Pancreas (tissue), 10 donors: ENCODE results near the gene UBL3. TPM values are rescaled to one million over a fixed set of nuclear protein-coding genes. Genes with fewer than 3 reads are reported as not detected.

Experiments
- ATAC-seq, 4 donors: fragments of 200-7000 bp; cut with Tn5 transposase; one replicate each; pipeline versions ENCODE4 v1.8.0 to v1.9.1; 2020; ENCODE audit warnings: mild to moderate bottlenecking in 4 of 4, moderate library complexity in 4 of 4
- DNase-seq, 6 donors: peaks; one replicate each; pipeline ENCODE4 v3.0.0-alpha.2; 2020
- FAIRE-seq: peaks from 2 replicates; lab custom pipeline; 2012; peaks lifted over from hg19 to GRCh38; lab: Jason Lieb, UNC
- H3K27ac ChIP-seq, 4 donors: fragments of 200-600 bp; sonication (generic); 1 replicate in 3 of 4; 2 replicates in 1 of 4; pipeline versions ENCODE4 v1.5.0 to v1.8.0; 2020
- H3K27me3 ChIP-seq, 4 donors: fragments of 200-600 bp; one replicate each; pipeline ENCODE4 v1.8.0; 2021
- H3K36me3 ChIP-seq, 3 donors: fragments of 200-600 bp; sonication (generic) in 1 of 3; one replicate each; pipeline versions ENCODE4 v1.5.0 to v1.8.0; 2020 to 2021
- H3K4me1 ChIP-seq, 3 donors: fragments of 200-600 bp; one replicate each; pipeline ENCODE4 v1.8.0; 2021
- H3K4me3 ChIP-seq, 4 donors: fragments of 200-600 bp; sonication (generic) in 2 of 4; one replicate each; pipeline versions ENCODE4 v1.5.0 to v1.8.0; 2020 to 2021
- H3K9me3 ChIP-seq, 4 donors: fragments of 200-600 bp; one replicate each; pipeline ENCODE4 v1.8.0; 2021
- CTCF ChIP-seq, 4 donors: fragments of 200-600 bp; sonication (generic) in 3 of 4; IDR thresholded peaks; one replicate each; pipeline versions ENCODE4 v1.5.0 to v1.8.0; 2021; ENCODE audit warnings: antibody characterized with exemption in 4 of 4
- WGBS, 2 donors: extraction: QIAGEN DNeasy Blood & Tissue Kit; methylation state at CpG; one replicate each; pipeline ENCODE4 v1.1.7; 2013; 5-methylcytosine and 5-hydroxymethylcytosine counted together
- intact Hi-C, 3 donors: fragments of 100-400 bp; cut with DNase I; formaldehyde crosslinking; loops; one replicate each; pipeline versions ENCODE4 v1.11.1 to v1.14.2; 2022
- polyA plus RNA-seq, 2 donors: library from polyadenylated mRNA; stranded (reverse); fragments of 200-250 nt; gene quantifications; one replicate each; pipeline ENCODE4 v1.2.3, GENCODE V29; 2013
- total RNA-seq, 6 donors: library from RNA; stranded (reverse); fragmentation: NEBNext Ultra II Directional in 4 of 6; extraction: Animal tissue kit (Norgen Biotek cat#: 25700) in 4 of 6; gene quantifications; one replicate each; pipeline versions ENCODE4 v1.2.1 to v1.2.4, GENCODE V29; 2021 to 2023
- donor health status: healthy with polysubstance abuse.
- donor health status: DM: no; HTN: no; CAD: no; lungs with moderate emphysema.
- donor health status: DM: no; HTN: no; CAD: no.
- donor health status: control.
- donor health status: control.
- donor health status: Bipolar disorder and iron deficiency.
- donor health status: DM: yes; HTN: yes; CAD: no.
- donor health status: DM: no; HTN: no; CAD: no.
- donor health status: DM: no; HTN: no; CAD: no.
- donor health status: DM: yes; HTN: yes; CAD: no.

Gene UBL3
- total and polyA plus RNA-seq, 8 donors = 9.7 to 31.5 (median 23.1) TPM

- no peaks in the 10 kb centered on the region for H3K9me3 ChIP-seq
- 87 to 93% methylated on average over 4 of the region's 4 CpGs for WGBS, 2 donors
- H3K27me3 ChIP-seq = no peaks in the 10 kb centered on the region
- FAIRE-seq = no peak
- DNase-seq = no peak
- no peak overlapping the region for H3K27ac ChIP-seq
- intact Hi-C loops = no loop called here
- no peak for TF ChIP-seq CTCF (IDR thresholded peaks at IDR 0.05)
- no peak for ATAC-seq
- peaks cover 0 to 11% (median 7%) of the 10 kb centered on the region in 3 donors for H3K4me1 ChIP-seq
- no peaks in the 10 kb centered on the region for H3K36me3 ChIP-seq
- no peak overlapping the region for H3K4me3 ChIP-seq
Observed at GRCh38 chr13:29859971-29860370, 9.6 kb upstream of the UBL3 start.

- intact Hi-C loops = no loop called here
- 72 to 83% methylated on average over 4 of the region's 4 CpGs for WGBS, 2 donors
- no peak overlapping the region for H3K27ac ChIP-seq
- H3K4me1 ChIP-seq = peaks cover 0 to 11% (median 7%) of the 10 kb centered on the region in 3 donors
- no peak for DNase-seq
- no peak overlapping the region for H3K4me3 ChIP-seq
- no peaks in the 10 kb centered on the region for H3K9me3 ChIP-seq
- no peaks in the 10 kb centered on the region for H3K36me3 ChIP-seq
- TF ChIP-seq CTCF (IDR thresholded peaks at IDR 0.05) = no peak
- FAIRE-seq = no peak
- H3K27me3 ChIP-seq = no peaks in the 10 kb centered on the region
- no peak for ATAC-seq
Observed at GRCh38 chr13:29858667-29859066, 8.2 kb upstream of the UBL3 start.

GRCh38 chr13:29858231-29858630, 7.8 kb upstream of the UBL3 start:
- intact Hi-C loops = no loop called here
- 55 to 66% methylated on average over 1 of the region's 1 CpG for WGBS, 2 donors
- no peaks in the 10 kb centered on the region for H3K9me3 ChIP-seq
- peaks cover 0 to 11% (median 7%) of the 10 kb centered on the region in 3 donors for H3K4me1 ChIP-seq
- ATAC-seq (no peak), FAIRE-seq (no peak), DNase-seq (no peak)
- no peak for TF ChIP-seq CTCF (IDR thresholded peaks at IDR 0.05)
- H3K4me3 ChIP-seq = no peak overlapping the region
- no peaks in the 10 kb centered on the region for H3K27me3 ChIP-seq
- H3K27ac ChIP-seq = no peak overlapping the region
- H3K36me3 ChIP-seq = no peaks in the 10 kb centered on the region

- 96% methylated on average over 2 of the region's 2 CpGs for WGBS, 2 donors
- H3K9me3 ChIP-seq = no peaks in the 10 kb centered on the region
- intact Hi-C loops = no loop called here
- no peak for TF ChIP-seq CTCF (IDR thresholded peaks at IDR 0.05)
- DNase-seq (no peak), FAIRE-seq (no peak), ATAC-seq (no peak)
- peaks cover 0 to 11% (median 7%) of the 10 kb centered on the region in 3 donors for H3K4me1 ChIP-seq
- no peak overlapping the region for H3K27ac ChIP-seq
- no peak overlapping the region for H3K4me3 ChIP-seq
- no peaks in the 10 kb centered on the region for H3K36me3 ChIP-seq
- no peaks in the 10 kb centered on the region for H3K27me3 ChIP-seq
Observed at GRCh38 chr13:29857085-29857484, 6.7 kb upstream of the UBL3 start.

GRCh38 chr13:29856426-29856825, 6.0 kb upstream of the UBL3 start:
- intact Hi-C loops = no loop called here
- no peak for FAIRE-seq

More at GRCh38 chr13:29856426-29856825, 6.0 kb upstream of the UBL3 start:
- H3K9me3 ChIP-seq = no peaks in the 10 kb centered on the region
- H3K4me3 ChIP-seq = no peak overlapping the region
- no peak for DNase-seq
- 90% methylated on average over 2 of the region's 2 CpGs for WGBS, 2 donors
- peaks cover 0 to 11% (median 7%) of the 10 kb centered on the region in 3 donors for H3K4me1 ChIP-seq
- no peak for TF ChIP-seq CTCF (IDR thresholded peaks at IDR 0.05)
- no peaks in the 10 kb centered on the region for H3K27me3 ChIP-seq
- no peaks in the 10 kb centered on the region for H3K36me3 ChIP-seq
- H3K27ac ChIP-seq = no peak overlapping the region
- no peak for ATAC-seq
